GM18867 (cell line): Measurements from ENCODE around the gene ARFRP1.

Source experiments
- ATAC-seq: cut with Tn5 transposase; IDR thresholded peaks from one replicate; pipeline ENCODE4 v1.9.1; 2021; ENCODE audit warnings: mild to moderate bottlenecking, moderate library complexity; ENCODE audit not compliant: unreplicated experiment

Gene ARFRP1

DNA sequence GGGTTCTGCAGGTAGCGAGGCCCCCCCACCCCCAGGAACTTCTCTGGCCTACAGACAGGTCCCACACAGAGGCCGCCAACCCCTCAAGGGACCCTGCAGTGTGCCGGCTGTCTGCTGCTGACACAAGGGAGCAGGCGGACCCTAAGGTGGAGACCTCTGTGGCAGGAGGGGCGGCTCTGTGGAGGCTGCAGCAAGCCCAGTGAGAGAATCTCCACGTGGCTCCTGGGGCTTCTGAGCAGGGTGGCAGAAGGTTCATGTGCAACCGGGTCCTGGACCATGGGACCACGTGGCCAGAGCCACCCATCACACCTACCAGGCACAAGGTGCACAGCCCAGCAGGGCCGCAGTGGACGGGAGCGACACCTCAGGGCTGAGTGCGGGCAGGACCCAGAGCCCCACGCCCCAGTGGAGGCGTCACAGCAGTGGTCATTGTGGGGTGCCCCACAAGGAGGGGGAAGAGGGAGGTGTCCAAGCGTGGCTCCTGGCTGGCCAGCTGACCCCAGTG lies 4.3 kb downstream of the ARFRP1 start:
- ATAC-seq: no peak

DNA sequence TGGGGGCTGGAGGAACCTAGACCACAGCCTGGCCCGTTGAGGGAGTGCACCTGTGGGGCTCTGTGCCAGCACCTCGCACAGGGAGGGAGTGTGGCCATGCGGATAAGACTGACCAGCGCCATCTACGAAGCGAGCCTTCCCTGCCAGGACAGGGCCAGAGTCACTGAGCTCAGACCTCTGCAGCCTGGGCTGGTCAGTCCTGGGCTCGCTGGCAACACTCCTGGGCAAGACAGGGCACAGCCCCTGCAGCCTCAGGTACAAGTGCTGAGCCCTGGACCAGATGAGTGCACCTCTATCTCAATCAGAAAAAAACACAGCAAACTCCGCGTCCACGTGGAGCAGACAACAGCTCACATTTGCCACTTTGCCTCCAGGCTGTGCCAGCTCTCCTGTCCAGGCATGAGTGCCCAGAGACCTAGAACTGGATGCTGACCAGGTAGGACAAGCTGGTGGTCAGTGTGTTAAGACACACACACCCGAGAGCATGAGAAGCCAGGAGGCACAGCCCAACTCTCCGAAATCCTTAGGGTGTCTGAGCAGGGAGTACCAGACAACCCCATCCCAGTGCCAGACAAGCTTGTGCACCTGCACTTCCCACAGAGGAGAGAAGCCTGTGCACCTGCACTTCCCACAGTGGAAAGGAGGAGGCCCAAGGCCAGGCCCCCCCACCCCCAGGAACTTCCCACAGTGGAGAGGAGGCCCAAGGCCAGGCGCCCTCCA lies 4.9 kb downstream of the ARFRP1 start:
- no peak for ATAC-seq

DNA sequence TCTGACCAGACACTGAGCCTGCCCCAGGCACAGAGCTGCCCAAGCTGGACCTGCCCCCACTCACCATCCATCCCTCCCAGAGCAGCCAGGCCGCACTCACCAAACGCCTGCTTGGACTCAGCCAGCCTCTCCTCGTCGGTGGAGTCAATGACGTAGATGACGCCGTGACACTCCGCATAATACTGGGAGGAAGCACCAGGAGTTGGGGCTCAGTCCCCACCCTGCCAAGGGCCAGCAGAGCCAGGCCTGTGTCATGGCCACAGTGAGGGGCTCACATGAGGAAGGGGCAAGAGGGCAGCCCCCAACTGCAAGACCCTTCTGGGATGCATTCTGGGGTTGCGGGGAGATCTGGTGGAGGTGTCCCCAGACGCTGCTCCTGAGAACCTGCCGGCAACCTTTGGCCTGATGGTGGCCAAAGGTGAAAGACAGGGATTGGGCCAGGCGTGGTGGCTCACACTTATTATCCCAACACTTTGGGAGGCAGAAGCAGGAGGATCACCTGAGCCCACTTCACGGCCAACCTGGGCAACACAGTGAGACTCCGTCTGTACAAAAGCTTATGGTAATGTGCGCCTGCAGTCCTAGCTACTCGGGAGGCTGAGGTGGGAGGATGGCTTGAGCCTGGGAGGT lies 5.6 kb downstream of the ARFRP1 start:
- ATAC-seq: no peak

DNA sequence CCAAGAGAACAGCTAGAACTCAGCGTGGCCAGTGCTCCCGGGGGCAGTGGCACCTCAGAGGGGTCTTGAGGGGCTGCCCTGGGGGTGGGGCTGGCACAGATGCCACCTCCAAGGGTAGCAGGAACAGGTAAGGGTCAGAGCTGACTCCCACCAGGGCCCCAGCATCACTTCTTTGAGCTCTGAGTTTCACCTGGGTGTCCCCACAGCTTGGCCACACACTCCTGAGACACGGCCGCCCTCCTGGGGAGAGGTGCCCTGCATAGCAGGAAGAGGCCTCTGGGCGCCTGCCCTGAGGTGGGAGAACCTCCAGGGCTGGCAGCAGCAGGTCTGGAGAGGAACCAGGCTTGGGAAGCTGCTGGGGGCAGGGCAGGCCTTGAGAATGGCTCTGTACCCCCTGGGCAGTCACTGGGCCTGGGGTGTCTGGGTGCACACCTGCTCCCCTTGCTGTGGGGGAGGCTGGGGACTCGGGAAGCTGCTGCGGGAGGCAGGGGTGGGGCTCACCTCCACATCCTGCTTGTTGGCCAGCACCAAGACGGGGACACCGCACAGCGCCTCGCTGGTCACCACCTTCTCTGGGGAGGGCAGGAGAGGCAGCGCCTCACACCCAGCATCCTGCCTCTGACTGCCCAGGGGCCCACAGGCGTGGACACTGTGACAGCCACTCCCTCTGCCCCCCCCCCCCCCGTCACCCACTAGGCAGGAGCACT lies 6.3 kb downstream of the ARFRP1 start:
- no peak for ATAC-seq

DNA sequence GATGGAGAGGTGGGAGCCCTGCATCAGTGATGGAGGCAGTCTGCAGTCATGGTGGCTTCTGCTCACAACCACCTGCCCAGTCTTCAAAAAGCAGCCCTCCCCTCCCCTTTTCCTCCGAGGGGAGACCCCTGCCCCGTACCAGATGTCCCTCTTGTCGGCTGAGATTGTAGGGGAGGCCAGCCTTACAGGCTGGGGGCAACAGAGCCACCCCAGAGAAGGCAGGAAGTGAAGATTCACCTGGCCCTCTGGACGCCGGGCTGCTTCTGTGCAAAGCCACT lies 6.8 kb downstream of the ARFRP1 start:
- no peak for ATAC-seq

DNA sequence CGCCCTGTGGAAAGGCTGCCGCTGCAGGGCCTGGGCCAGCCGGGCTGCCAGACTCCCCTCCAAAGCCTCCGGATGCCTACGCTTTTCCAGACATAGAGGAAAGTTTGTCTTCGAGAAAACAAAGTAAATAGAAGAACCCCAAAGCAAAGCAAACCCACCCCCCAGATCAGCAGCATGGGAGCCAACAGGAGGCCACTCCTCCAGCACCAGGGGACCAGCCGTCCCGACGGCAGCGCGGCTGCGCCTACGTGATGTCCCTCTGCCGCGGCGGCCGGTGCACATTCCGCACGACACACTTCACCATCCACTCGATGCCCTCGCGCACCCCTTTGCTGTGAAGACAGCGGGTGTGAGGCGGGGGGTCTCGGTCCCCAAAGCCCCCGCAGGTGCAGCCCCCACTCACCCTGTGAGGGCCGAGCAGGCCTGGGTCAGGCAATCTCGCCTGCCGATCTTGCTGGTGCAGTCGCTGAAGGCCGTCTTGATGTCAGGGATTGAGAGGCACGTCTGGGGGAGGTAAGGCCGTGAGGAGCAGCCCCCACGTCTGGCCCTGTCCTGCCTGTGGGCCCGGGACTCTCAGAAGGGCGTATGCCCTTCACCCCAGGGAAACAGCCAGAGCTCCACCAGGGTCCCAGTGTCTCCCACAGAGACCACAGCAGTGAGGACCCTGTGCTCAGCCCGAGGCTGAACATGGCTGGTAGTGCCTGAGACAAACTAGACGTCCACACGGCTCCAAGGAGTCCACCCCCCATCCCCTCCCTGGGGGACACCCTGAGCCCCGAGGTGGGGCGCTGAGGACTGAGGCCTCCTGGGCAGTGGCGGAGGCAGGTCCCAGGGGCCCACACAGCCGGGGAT lies 7.4 kb downstream of the ARFRP1 start:
- ATAC-seq: no peak

DNA sequence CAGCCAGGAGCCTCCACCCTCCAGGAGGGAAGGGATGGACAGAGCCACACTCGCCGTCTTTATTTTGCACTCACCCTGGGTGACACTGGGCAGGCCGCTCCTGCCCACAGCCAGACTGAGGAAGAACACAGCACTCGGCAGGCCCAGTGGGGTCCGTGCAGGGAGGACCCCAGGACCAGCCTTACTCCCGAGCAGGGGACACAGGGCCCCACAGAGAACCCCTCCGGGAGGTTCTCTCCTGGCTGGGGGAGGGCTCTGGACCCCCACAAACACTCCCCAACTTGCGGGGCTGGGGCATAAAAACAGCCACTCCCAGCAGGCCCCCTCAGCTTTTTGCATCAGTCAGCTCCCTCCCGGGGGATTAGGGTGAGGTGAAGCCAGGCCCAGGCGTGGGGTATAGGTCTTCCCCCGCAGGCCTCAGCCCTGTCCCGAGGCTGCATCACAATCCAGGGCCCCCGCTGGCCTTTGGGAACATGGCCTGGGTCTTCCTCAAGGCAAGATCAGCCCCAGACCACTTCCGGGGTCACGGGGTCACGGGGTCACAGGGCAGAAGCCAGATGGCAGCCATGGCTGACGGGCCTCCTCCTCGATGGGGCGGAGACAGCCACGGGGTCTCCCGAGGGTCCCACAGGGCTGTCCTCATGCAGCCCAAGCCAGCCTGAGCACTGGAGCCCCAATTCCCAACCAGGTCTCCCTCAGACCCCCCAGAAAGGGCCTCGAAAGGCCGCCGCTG lies 8.1 kb downstream of the ARFRP1 start:
- ATAC-seq: no peak

DNA sequence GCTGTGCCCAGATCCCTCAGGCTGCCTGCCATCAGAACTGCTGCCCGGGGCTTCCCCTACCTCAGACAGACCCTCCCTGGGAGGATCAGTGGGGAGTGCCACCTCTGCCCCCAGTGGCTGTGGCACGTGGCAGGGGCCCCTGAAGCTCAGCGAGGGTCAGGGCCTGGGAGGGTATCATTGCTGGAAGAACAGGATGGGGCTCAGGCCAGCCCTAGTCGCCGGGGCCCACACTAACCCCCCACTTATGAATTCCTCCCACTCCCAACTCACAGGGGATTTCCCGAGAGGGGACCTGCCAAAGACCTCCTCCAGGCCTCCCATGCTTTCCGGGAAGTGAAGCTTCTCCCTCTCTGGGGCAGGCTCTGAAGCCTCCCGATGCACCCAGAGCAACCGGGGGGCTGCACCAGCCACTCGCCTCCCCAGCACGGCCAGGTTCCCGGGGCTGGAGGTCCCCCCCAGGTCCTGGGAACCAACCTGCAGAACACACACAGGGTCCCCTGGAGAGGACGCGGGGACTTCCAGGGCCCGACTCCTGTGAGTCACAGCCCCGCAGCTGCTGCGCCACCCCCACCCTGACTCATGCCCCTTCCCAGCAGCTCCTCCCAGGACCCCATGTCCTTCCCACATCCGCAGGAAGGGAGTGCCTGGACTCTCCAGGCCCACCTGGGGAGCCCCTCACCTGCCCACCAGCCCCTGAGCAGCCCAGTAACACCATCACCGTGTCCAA lies 8.9 kb downstream of the ARFRP1 start:
- ATAC-seq: no peak

DNA sequence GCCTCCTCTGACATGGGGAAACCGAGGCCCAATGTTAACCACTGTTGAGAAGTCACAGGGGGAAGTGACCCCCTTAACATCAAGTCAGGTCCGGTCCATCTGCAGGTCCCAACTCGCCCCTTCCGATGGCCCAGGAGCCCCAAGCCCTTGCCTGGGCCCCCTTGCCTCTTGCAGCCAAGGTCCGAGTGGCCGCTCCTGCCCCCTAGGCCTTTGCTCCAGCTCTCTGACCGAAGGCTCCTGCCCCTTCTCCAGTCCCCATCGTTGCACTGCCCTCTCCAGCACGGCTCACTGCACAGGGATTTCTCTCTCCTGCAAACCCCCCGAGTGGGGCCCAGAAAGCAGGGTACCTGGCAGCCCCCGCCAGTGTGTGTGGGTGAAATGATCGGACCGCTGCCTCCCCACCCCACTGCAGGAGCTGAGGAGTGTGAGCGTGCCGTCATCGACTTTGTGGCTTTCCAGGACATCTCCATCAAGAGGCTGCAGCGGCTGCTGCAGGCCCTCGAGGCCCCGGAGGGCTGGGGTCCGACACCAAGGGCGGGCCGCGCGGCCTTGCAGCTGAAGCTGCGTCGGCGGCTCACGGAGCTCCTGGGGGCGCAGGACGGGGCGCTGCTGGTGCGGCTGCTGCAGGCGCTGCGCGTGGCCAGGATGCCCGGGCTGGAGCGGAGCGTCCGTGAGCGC lies 9.8 kb downstream of the ARFRP1 start:
- no peak for ATAC-seq

DNA sequence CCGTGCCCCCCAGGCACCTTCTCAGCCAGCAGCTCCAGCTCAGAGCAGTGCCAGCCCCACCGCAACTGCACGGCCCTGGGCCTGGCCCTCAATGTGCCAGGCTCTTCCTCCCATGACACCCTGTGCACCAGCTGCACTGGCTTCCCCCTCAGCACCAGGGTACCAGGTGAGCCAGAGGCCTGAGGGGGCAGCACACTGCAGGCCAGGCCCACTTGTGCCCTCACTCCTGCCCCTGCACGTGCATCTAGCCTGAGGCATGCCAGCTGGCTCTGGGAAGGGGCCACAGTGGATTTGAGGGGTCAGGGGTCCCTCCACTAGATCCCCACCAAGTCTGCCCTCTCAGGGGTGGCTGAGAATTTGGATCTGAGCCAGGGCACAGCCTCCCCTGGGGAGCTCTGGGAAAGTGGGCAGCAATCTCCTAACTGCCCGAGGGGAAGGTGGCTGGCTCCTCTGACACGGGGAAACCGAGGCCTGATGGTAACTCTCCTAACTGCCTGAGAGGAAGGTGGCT lies 10.4 kb downstream of the ARFRP1 start:
- no peak for ATAC-seq

DNA sequence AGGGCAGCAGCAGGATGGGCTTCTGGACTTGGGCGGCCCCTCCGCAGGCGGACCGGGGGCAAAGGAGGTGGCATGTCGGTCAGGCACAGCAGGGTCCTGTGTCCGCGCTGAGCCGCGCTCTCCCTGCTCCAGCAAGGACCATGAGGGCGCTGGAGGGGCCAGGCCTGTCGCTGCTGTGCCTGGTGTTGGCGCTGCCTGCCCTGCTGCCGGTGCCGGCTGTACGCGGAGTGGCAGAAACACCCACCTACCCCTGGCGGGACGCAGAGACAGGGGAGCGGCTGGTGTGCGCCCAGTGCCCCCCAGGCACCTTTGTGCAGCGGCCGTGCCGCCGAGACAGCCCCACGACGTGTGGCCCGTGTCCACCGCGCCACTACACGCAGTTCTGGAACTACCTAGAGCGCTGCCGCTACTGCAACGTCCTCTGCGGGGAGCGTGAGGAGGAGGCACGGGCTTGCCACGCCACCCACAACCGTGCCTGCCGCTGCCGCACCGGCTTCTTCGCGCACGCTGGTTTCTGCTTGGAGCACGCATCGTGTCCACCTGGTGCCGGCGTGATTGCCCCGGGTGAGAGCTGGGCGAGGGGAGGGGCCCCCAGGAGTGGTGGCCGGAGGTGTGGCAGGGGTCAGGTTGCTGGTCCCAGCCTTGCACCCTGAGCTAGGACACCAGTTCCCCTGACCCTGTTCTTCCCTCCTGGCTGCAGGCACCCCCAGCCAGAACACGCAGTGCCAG lies 11.0 kb downstream of the ARFRP1 start, which contains the start of gene TNFRSF6B:
Gene TNFRSF6B, plus strand, starts transcription at position 25 of the 729 bp plus-strand sequence. Its CDS starts 116 bp downstream, at position 141.
- ATAC-seq: no peak

DNA sequence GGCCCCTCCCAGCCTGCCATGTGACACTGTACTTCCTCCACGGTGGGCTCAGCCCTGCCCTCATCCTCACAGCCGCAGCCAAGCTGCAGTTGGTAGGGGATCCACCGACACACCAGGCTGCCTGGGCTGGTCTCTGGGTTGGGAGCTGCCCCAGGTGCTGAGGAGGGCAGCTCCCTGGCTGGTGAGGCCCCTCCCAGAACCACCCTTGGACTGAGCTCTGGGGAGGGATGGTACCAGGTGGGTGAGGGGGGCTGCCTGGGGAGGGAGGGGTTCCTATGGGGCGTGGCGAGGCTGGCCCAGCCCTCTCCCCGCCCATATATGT lies 11.5 kb downstream of the ARFRP1 start:
- no peak for ATAC-seq

DNA sequence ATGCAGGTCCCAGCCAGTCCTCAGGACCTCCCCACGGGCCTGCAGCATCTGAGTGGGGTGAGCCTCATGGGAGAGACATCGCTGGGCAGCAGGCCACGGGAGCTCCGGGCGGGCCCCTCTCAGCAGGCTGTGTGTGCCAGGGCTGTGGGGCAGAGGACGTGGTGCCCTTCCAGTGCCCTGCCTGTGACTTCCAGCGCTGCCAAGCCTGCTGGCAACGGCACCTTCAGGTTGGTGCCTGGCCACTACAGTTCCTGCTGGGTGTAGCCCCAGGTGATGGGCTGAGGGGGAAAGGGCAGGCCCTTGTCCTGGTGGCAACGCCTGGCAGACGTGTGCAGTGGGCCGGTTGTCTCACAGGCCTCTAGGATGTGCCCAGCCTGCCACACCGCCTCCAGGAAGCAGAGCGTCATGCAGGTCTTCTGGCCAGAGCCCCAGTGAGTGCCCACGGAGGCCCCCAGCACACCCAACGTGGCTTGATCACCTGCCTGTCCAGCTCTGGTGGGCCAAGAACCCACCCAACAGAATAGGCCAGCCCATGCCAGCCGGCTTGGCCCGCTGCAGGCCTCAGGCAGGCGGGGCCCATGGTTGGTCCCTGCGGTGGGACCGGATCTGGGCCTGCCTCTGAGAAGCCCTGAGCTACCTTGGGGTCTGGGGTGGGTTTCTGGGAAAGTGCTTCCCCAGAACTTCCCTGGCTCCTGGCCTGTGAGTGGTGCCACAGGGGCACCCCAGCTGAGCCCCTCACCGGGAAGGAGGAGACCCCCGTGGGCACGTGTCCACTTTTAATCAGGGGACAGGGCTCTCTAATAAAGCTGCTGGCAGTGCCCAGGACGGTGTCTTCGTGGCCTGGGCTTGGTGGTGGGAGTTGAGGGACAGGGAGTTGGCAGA lies 12.1 kb downstream of the ARFRP1 start:
- ATAC-seq: no peak

DNA sequence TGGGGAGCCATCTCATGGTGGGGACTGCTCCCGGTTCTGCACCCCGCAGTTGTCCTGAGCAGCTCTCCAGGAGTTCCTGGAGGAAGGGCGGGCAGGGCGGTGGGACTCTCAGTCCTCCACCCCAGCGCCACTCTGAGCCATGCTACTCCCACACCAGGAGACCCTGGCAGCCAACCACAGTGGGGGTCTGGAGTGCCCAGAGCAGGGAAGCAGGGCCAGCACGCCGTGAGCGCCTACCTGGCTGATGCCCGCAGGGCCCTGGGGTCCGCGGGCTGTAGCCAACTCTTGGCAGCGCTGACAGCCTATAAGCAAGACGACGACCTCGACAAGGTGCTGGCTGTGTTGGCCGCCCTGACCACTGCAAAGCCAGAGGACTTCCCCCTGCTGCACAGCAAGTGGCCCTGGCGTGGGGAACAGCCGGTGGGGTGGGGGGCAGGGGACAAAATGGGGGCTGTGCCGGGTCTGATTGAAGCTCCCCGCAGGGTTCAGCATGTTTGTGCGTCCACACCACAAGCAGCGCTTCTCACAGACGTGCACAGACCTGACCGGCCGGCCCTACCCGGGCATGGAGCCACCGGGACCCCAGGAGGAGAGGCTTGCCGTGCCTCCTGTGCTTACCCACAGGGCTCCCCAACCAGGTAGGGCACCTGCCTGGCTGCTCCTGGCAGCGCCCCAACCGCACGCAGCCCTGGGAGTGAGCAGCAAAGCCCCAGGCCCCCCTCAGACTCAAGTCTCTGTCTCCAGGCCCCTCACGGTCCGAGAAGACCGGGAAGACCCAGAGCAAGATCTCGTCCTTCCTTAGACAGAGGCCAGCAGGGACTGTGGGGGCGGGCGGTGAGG lies 13.0 kb downstream of the ARFRP1 start:
- no peak for ATAC-seq

DNA sequence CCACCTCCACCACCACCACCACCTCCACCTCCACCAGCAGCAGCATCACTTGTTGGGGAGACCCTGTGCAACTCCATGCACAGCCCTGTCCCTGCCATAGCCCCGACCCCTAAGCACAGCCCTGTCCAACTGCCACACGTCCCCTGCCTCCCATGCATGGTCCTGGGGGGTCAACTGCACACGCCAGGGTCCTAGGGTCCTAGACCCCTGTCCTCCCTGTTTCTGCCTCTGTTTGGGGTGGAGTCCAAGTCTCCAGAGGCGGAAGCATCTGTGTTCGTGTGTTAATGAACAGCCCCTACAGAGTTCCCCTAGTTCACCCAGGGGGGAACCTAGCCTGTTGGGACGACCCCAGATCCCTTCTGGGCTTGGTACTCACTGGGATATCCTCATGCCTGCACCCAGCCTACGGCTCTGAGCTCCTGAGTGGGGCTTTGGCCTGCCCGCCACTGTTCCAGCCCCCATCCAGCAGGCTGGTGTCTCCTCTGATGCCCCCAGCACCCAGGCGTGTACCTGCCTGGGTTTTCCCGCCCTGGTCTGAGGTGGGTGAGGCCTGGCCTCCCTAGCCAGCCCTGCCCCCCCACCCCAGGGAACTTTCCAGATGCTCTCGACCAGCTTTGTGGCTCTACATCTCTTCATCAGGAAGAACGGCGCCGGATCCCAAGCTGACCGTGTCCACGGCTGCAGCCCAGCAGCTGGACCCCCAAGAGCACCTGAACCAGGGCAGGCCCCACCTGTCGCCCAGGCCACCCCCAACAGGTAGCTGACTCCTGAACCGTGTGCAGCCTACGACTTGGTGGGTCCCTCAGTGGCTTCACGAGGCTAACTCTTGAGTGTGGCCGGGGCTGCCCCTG lies 13.8 kb downstream of the ARFRP1 start:
- ATAC-seq: no peak
